GM12874 (cell line): ENCODE data around the gene EFHD2.

Source experiments
- TF ChIP-seq, protein P1 (sequence below): IDR thresholded peaks from 2 replicates; pipeline ENCODE4 v1.5.1; 2011; ENCODE audit warnings: low read depth, mild to moderate bottlenecking, control low read depth, low read length, moderate library complexity; ENCODE audit not compliant: insufficient read depth

Gene EFHD2

DNA sequence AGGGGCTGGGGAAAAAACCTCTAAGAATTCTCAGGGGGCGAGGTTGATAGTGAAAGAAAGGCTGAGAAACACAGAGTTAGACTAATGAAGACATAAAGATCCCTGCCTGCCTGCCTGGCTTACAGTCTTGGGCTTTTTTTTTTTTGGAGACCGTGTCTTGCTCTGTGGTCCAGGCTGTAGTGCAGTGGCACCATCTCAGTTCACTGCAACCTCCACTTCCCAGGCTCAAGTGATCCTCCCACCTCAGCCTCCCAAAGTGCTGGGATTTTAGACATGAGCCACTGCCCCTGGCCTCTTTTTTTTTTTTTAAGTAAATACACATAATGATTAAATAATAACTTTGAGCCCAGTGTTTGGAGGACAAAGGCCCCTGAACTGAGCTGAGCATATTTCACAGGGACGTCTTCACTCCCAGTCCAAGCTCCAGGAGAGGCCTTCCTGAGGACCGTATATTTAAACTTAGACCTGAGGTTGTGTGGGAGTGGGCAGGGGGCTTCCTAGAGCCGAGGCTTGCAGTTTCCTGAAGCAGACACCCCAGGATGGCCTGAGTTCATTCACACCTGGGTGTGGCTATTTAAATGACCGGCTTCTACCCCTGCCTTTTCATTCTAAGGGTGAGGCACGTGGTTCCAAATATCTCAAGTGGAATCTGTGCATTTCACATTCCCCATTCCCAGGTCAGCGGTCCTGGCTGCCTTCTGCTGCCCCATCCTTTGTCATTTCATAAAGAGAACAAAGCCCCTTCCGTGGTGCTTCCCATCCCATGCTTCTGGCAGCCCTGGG, 16.0 kb upstream of the EFHD2 start:
- TF ChIP-seq, protein P1, sequence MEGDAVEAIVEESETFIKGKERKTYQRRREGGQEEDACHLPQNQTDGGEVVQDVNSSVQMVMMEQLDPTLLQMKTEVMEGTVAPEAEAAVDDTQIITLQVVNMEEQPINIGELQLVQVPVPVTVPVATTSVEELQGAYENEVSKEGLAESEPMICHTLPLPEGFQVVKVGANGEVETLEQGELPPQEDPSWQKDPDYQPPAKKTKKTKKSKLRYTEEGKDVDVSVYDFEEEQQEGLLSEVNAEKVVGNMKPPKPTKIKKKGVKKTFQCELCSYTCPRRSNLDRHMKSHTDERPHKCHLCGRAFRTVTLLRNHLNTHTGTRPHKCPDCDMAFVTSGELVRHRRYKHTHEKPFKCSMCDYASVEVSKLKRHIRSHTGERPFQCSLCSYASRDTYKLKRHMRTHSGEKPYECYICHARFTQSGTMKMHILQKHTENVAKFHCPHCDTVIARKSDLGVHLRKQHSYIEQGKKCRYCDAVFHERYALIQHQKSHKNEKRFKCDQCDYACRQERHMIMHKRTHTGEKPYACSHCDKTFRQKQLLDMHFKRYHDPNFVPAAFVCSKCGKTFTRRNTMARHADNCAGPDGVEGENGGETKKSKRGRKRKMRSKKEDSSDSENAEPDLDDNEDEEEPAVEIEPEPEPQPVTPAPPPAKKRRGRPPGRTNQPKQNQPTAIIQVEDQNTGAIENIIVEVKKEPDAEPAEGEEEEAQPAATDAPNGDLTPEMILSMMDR = no peak

DNA sequence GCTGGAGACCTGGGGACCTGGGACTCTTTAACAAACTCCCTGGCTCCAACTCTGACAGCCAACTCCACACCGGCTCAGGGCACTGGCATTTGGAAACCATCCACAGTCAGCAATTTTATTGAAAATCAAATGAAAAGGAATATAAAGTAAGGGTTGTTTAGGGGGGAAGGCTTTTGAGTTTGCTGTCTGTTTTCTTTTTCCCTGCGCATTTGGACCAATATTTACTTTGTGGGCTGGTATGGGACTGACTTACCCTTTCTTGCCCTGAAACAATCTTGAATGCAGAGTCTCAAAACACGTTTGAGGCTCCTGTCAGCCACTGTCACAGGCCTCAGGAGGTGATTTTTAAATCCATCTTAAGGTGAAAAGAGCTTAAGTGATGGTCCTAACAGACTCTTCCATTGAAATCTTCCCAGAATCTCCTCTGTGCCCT, 15.4 kb upstream of the EFHD2 start:
- TF ChIP-seq, protein P1 = no peak

DNA sequence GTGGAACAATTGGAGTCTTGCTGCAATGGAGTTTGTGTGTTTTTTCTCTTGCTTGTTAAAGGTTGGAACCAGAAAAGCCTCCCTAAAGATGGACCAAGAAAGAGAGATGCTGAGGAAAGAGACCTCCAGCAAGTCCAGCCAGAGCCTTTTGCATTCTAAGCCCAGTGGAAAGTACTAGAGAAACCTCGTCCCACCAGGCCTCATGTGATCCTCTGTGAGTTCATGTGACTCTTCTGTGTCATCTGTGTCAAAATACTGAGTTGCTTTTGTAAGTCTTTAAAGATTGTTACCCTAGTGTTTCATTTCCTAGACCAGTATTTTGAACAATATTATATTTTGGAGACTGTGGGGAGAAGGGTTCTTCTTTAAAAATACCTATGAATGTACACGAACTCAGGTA, 12.5 kb upstream of the EFHD2 start:
- TF ChIP-seq, protein P1 = no peak

DNA sequence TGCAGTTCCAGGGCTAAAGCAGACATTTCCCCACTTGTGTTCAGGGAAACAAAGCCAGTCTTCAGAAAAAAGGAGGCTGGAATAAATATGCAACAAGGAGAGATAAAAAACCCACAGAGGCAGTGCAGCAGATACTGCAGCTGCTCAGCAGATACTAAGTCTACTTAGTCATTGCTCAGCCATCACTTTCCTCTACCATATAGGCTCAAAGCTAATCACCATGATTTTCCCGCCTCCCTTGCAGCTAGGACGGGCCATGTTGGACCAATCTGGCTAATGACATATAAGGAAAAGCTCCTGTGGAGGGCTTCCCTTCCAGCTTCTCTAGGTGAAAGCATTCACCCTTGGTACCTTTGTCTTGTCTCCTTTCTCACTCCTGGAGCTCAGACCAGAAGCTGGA, 10.0 kb upstream of the EFHD2 start:
- TF ChIP-seq, protein P1 = no peak

DNA sequence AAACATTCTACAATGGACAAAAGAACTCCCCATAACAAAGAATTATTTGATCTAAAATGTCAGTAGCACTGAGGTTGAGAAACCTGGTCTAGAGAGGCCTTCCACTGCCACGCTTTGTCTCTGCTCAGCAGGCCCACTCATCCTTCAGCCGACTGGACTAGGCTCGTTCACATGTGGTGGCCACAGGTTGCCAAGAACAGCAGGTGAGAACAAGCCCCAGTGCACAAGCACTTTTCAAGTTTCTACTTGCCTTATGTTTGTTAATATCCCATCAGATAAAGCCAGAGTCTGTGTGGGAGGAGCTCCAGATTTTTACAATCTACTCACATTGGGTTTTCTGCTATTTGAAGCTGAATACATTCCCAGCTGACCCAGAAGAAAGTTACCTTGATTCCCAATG, 9.1 kb upstream of the EFHD2 start:
- TF ChIP-seq, protein P1 = no peak

DNA sequence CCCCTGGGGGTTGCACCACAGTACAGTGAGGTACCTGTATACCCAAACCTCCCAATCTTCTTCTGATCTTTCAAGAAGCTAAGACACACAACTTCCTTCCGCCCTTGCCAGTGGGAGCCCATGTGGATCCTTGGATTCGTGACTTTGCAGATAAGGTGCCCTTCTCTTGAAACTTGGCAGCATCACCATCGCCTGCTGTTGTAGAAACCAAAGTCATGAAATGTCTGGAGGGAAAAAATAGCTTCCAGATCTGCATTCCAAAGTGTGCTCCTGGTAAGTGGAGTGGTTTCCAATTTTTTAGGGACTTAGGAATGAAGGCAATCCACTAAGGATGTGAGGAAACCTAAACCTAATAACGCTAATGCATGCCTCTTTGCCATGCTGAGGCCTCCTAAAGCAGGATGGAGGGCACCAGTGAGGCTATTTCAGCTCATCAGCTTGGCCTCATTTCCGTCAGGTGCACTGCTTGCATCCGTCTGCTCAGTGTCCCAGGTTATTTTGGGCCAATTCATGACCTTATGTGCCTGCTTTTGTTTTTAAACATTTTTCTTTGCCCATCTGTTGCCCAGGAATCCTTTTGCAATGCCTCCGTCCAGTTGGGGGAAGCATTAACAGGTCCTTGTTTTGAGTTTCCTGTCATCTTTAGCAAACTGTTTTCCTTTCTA, 8.2 kb upstream of the EFHD2 start:
- TF ChIP-seq, protein P1 = no peak

DNA sequence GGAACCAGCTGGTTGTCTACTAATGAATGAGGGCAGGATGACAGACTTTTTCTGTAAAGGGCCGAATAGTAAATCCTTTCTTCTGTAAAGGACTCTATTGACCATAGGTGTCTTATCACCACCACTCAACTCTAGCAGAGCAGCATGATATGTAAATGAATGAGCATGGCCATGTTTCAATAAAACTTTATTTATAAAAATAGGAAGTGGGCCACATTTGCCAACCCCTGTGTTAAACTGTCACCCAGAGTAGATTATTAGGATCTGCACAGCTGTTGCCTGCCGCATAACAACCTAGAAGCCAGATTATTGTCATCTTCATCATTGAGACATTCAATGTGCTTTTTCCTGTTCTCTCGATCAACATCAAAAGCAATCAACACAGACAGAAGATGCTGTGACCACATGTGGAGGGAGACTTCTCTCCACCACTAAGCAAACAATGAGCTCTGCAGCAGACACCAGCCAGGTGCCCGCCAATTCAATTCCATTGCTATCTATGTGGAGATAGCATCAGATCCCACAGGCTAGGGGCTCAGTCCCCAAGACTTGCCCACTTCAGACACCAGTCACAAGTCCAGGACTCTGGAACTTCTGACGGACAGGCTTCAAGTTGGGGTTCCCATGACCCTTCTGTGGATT, 6.8 kb upstream of the EFHD2 start:
- TF ChIP-seq, protein P1 = no peak
